Measurements from ENCODE around the gene KIAA1586.

Gene KIAA1586

DNA sequence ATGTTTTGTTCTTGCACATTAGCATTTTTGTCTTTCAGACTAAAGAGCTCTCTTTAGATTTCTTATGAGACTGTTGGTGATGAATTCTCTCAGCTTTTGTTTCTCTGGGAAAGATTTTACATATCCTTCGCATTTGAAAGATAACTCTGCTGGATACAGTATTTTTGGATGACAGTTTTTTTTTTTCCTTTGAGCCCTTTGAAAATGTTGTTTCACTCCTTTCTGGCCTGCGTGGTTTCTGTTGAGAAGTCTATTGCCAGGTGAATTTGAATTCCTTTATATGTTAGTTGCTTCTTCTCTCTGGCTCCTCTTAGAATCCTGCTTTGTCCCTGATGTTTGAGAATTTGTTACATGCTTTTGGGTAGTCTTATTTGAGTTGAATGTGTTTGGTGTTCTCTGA is 22.2 kb upstream of the KIAA1586 start:
- Histone ChIP-seq H3K27ac (ENCODE audit: low read depth, low read length) (no peak overlapping the region), H3K79me2 (ENCODE audit: control insufficient read depth, low read length) (no peaks in the 10 kb centered on the region), H3K9me2 (replicated peaks; ENCODE audit: control insufficient read depth, low read length) (no peaks in the 10 kb centered on the region), H3K36me3 (ENCODE audit: control insufficient read depth, low read length) (no peaks in the 10 kb centered on the region), H4K20me1 (ENCODE audit: control insufficient read depth, insufficient read depth, low read depth, low read length) (no peaks in the 10 kb centered on the region), H3K4me1 (ENCODE audit: control insufficient read depth, low read length) (no peaks in the 10 kb centered on the region), H3K27me3 (ENCODE audit: control insufficient read depth, low read length) (peaks cover 6% of the 10 kb centered on the region; the same call in 1 of the 2 replicates), H3K4me2 (ENCODE audit: low read length) (no peak overlapping the region), H3K9me3 (ENCODE audit: control insufficient read depth, insufficient read depth, low read length) (peaks cover 8% of the 10 kb centered on the region; the same call in 1 of the 2 replicates), H3K4me3 (ENCODE audit: low read length) (no peak overlapping the region), H3F3A (ENCODE audit: control insufficient read depth, insufficient read depth) (no peaks in the 10 kb centered on the region)
- TF ChIP-seq CTCF (IDR thresholded peaks at IDR 0.05; ENCODE audit: low read depth, low read length, poor library complexity, severe bottlenecking) (no peak), EZH2phosphoT487 (IDR thresholded peaks at IDR 0.05; ENCODE audit: borderline replicate concordance, low read length) (no peak)

GRCh38 chr6:57024775-57025174 is 21.7 kb upstream of the KIAA1586 start:
- no peaks in the 10 kb centered on the region for H4K20me1 ChIP-seq (ENCODE audit: control insufficient read depth, insufficient read depth, low read depth, low read length)
- no peak overlapping the region for H3K4me3 ChIP-seq (ENCODE audit: low read length)
- no peaks in the 10 kb centered on the region for H3K4me1 ChIP-seq (ENCODE audit: control insufficient read depth, low read length)
- TF ChIP-seq CTCF (IDR thresholded peaks at IDR 0.05; ENCODE audit: low read depth, low read length, poor library complexity, severe bottlenecking) = no peak
- no peak for TF ChIP-seq EZH2phosphoT487 (IDR thresholded peaks at IDR 0.05; ENCODE audit: borderline replicate concordance, low read length)
- H3K36me3 ChIP-seq (ENCODE audit: control insufficient read depth, low read length) = no peaks in the 10 kb centered on the region
- no peaks in the 10 kb centered on the region for H3K79me2 ChIP-seq (ENCODE audit: control insufficient read depth, low read length)
- no peak overlapping the region for H3K27ac ChIP-seq (ENCODE audit: low read depth, low read length)
- no peaks in the 10 kb centered on the region for H3F3A ChIP-seq (ENCODE audit: control insufficient read depth, insufficient read depth)
- no peaks in the 10 kb centered on the region for H3K9me2 ChIP-seq (replicated peaks; ENCODE audit: control insufficient read depth, low read length)
- peaks cover 8% of the 10 kb centered on the region; the same call in 1 of the 2 replicates for H3K9me3 ChIP-seq (ENCODE audit: control insufficient read depth, insufficient read depth, low read length)
- peaks cover 6% of the 10 kb centered on the region; the same call in 1 of the 2 replicates for H3K27me3 ChIP-seq (ENCODE audit: control insufficient read depth, low read length)
- H3K4me2 ChIP-seq (ENCODE audit: low read length) = no peak overlapping the region

DNA sequence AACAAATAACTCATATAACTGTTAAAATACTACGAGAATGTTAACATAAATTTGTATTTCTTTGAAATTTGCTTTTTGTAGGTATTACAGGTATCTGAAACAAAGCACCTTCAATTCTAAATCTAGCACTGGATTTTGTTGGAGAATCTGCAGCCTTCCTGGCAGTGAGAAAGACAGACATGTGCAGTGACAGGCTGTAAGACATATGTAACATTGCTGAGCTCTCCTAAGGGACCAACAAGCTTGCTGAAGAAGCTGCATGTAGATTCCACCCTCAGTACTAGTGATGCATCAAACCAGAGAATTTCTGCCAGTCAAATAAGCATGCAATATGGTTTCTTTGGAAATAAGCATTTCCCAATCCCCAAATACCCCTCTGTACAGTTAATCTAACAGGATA is 20.5 kb upstream of the KIAA1586 start:
- no peaks in the 10 kb centered on the region for H3K4me1 ChIP-seq (ENCODE audit: control insufficient read depth, low read length)
- H3K79me2 ChIP-seq (ENCODE audit: control insufficient read depth, low read length) = no peaks in the 10 kb centered on the region
- H3K36me3 ChIP-seq (ENCODE audit: control insufficient read depth, low read length) = no peaks in the 10 kb centered on the region
- peaks cover 6% of the 10 kb centered on the region; the same call in 1 of the 2 replicates for H3K27me3 ChIP-seq (ENCODE audit: control insufficient read depth, low read length)
- H3K9me2 ChIP-seq (replicated peaks; ENCODE audit: control insufficient read depth, low read length) = no peaks in the 10 kb centered on the region
- H3F3A ChIP-seq (ENCODE audit: control insufficient read depth, insufficient read depth) = no peaks in the 10 kb centered on the region
- TF ChIP-seq EZH2phosphoT487 (IDR thresholded peaks at IDR 0.05; ENCODE audit: borderline replicate concordance, low read length) (no peak), CTCF (IDR thresholded peaks at IDR 0.05; ENCODE audit: low read depth, low read length, poor library complexity, severe bottlenecking) (no peak)
- H4K20me1 ChIP-seq (ENCODE audit: control insufficient read depth, insufficient read depth, low read depth, low read length) = no peaks in the 10 kb centered on the region
- no peak overlapping the region for H3K4me3 ChIP-seq (ENCODE audit: low read length)
- H3K9me3 ChIP-seq (ENCODE audit: control insufficient read depth, insufficient read depth, low read length) = peaks cover 8% of the 10 kb centered on the region; the same call in 1 of the 2 replicates
- H3K4me2 ChIP-seq (ENCODE audit: low read length) = no peak overlapping the region
- H3K27ac ChIP-seq (ENCODE audit: low read depth, low read length) = no peak overlapping the region
